MCF 10A (cell line): ENCODE data around the gene RTN4R. TPM values are rescaled to one million over a fixed set of nuclear protein-coding genes. Genes with fewer than 3 reads are reported as not detected.

ENCODE experiments used
- BruUV-seq: library from RNA; stranded (reverse); fragments of 400-500 nt; replicated peaks from 2 replicates; lab custom pipeline; 2021; lab: Mats Ljungman, UMichigan
- CTCF ChIA-PET: fragments of 300-600 bp; sonication (Branson Sonifier 250); formaldehyde crosslinking; extraction: SDS; loops from one replicate; lab custom pipeline; 2021; ENCODE audit warnings: antibody characterized with exemption, inconsistent platforms; lab: Yijun Ruan, JAX
- POLR2A ChIA-PET: fragments of 300-600, 350-650 bp; sonication (Branson Sonifier 250); formaldehyde crosslinking; extraction: SDS; loops from one replicate; lab custom pipeline; 2020; ENCODE audit warnings: antibody characterized with exemption, inconsistent platforms; lab: Yijun Ruan, JAX
- DNase-seq: peaks from one replicate; pipeline ENCODE4 v3.0.0-alpha.2; 2018; ENCODE audit not compliant: unreplicated experiment
- H3K27ac Mint-ChIP-seq: one replicate; pipeline ENCODE4 v1.8.0; 2022; ENCODE audit warnings: mild to moderate bottlenecking, low read depth, mixed read lengths; ENCODE audit not compliant: unreplicated experiment
- H3K27me3 Mint-ChIP-seq: one replicate; pipeline ENCODE4 v1.8.0; 2022; ENCODE audit warnings: mixed read lengths; ENCODE audit not compliant: insufficient read depth, unreplicated experiment
- H3K36me3 Mint-ChIP-seq: one replicate; pipeline ENCODE4 v1.8.0; 2022; ENCODE audit warnings: mild to moderate bottlenecking, moderate library complexity, mixed read lengths; ENCODE audit not compliant: insufficient read depth, unreplicated experiment
- H3K4me1 Mint-ChIP-seq: one replicate; pipeline ENCODE4 v1.8.0; 2022; ENCODE audit warnings: mixed read lengths; ENCODE audit not compliant: insufficient read depth, unreplicated experiment
- H3K4me3 Mint-ChIP-seq: one replicate; pipeline ENCODE4 v1.8.0; 2022; ENCODE audit warnings: mild to moderate bottlenecking, moderate library complexity, mixed read lengths; ENCODE audit not compliant: unreplicated experiment
- H3K9me3 Mint-ChIP-seq: one replicate; pipeline ENCODE4 v1.8.0; 2022; ENCODE audit warnings: mixed read lengths; ENCODE audit not compliant: unreplicated experiment
- intact Hi-C: fragments of 100-400 bp; cut with micrococcal nuclease; formaldehyde crosslinking; loops from 2 replicates; pipeline ENCODE4 v1.14.1; 2022
- total RNA-seq: library from RNA; stranded (reverse); gene quantifications from 2 replicates; pipeline ENCODE4 v1.2.3, GENCODE V29; 2022
- TF ChIP-seq, protein P1 (sequence below): fragments of 200-600 bp; IDR thresholded peaks from one replicate; pipeline ENCODE4 v1.8.0; 2022; ENCODE audit warnings: antibody characterized with exemption, mild to moderate bottlenecking; ENCODE audit not compliant: unreplicated experiment

The RTN4R gene
- total RNA-seq, 1 experiment from 2014 or later = 2.7 TPM

GRCh38 chr22:20224256-20224626 is 43.9 kb downstream of the RTN4R start:
- POLR2A ChIA-PET = no interaction called here

GRCh38 chr22:20223421-20224255 is 44.5 kb downstream of the RTN4R start:
- H3K4me1 Mint-ChIP-seq = no peaks in the 10 kb centered on the region
- no TSS peak for BruUV-seq
- no peaks in the 10 kb centered on the region for H3K27me3 Mint-ChIP-seq
- H3K9me3 Mint-ChIP-seq = peaks cover 6% of the 10 kb centered on the region
- no peak overlapping the region for H3K4me3 Mint-ChIP-seq
- TF ChIP-seq, protein P1, sequence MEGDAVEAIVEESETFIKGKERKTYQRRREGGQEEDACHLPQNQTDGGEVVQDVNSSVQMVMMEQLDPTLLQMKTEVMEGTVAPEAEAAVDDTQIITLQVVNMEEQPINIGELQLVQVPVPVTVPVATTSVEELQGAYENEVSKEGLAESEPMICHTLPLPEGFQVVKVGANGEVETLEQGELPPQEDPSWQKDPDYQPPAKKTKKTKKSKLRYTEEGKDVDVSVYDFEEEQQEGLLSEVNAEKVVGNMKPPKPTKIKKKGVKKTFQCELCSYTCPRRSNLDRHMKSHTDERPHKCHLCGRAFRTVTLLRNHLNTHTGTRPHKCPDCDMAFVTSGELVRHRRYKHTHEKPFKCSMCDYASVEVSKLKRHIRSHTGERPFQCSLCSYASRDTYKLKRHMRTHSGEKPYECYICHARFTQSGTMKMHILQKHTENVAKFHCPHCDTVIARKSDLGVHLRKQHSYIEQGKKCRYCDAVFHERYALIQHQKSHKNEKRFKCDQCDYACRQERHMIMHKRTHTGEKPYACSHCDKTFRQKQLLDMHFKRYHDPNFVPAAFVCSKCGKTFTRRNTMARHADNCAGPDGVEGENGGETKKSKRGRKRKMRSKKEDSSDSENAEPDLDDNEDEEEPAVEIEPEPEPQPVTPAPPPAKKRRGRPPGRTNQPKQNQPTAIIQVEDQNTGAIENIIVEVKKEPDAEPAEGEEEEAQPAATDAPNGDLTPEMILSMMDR = no peak
- no peak for DNase-seq
- POLR2A ChIA-PET = interaction anchor here (0.7 kb wide), 1 partner anchor 9 kb away, joined by 3 read pairs; no protein-coding TSS in a partner anchor
- intact Hi-C loops = no loop called here
- H3K36me3 Mint-ChIP-seq = no peaks in the 10 kb centered on the region
- no peak overlapping the region for H3K27ac Mint-ChIP-seq
- CTCF ChIA-PET = no interaction called here

More at GRCh38 chr22:20224256-20224626, 43.9 kb downstream of the RTN4R start:
- Mint-ChIP-seq H3K27me3 (no peaks in the 10 kb centered on the region), H3K4me3 (no peak overlapping the region), H3K4me1 (no peaks in the 10 kb centered on the region), H3K36me3 (no peaks in the 10 kb centered on the region), H3K9me3 (peaks cover 6% of the 10 kb centered on the region), H3K27ac (no peak overlapping the region)
- TF ChIP-seq, protein P1 = no peak
- CTCF ChIA-PET = no interaction called here
- no TSS peak for BruUV-seq
- intact Hi-C loops = no loop called here
- no peak for DNase-seq

DNA sequence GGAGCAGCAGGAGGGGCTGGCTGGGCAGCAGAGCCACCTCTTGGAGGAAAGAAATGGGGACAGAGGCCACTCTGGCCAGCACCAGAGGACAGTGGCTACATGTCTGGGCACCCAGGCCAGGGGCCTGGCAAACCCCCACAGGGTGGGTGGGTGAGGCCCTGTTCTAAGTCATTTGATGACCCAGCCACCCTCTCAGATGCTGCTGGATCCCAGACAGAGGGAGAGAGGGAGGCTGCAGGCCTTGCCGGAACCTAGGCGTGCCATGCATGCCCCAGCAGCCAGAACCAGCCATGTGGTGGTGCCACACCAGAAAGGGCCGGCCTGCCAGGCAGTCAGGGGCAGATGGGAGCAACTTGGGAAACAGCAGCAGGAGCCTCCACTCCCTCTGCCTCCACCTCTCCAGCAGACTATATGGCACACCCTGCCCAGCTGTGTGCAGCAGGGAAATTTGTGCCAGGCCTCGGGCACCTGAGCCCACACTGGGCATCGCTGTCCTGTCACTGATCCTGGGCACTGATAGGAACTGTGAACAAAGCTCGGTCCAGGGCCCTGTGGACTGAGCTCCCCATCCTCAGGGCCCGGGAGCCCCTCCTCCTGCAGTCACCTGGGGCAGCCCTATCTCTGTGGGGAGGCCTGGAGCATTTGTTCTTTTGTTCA is 45.2 kb downstream of the RTN4R start:
- Mint-ChIP-seq H3K4me1 (no peaks in the 10 kb centered on the region), H3K27me3 (no peaks in the 10 kb centered on the region), H3K4me3 (no peak overlapping the region), H3K36me3 (no peaks in the 10 kb centered on the region), H3K9me3 (peaks cover 6% of the 10 kb centered on the region), H3K27ac (no peak overlapping the region)
- DNase-seq = no peak
- POLR2A ChIA-PET = interaction anchor here (0.7 kb wide), 1 partner anchor 10 kb away, joined by 3 read pairs; no protein-coding TSS in a partner anchor
- TF ChIP-seq, protein P1 = no peak
- CTCF ChIA-PET = no interaction called here
- intact Hi-C loops = no loop called here
- no TSS peak for BruUV-seq
